PC-9 (cell line): Measurements from ENCODE around the gene GPR68. TPM values are rescaled to one million over a fixed set of nuclear protein-coding genes. Genes with fewer than 3 reads are reported as not detected.

Experiments used
- BruUV-seq: library from RNA; stranded (reverse); fragments of 400-500 nt; replicated peaks from 2 replicates; lab custom pipeline; 2021; lab: Mats Ljungman, UMichigan
- CTCF ChIA-PET: fragments of 300-600 bp; sonication (Branson Sonifier 250); formaldehyde crosslinking; loops from one replicate; lab custom pipeline; 2022; ENCODE audit warnings: antibody characterized with exemption; lab: Charles Lee
- POLR2A ChIA-PET: fragments of 300-600 bp; sonication (Branson Sonifier 250); formaldehyde crosslinking; loops from one replicate; lab custom pipeline; 2022; ENCODE audit warnings: antibody characterized with exemption; ENCODE audit not compliant: unreplicated experiment; lab: Charles Lee
- DNase-seq, 2 experiments: peaks; one replicate each; pipeline versions ENCODE4 v3.0.0 to v3.0.0-alpha.2; 2015 to 2022; ENCODE audit warnings: mixed read lengths in 1 of 2
- H2AFZ ChIP-seq: fragments of 200-600 bp; sonication (generic); 2 replicates; pipeline ENCODE4 v1.8.1; 2017; ENCODE audit warnings: antibody characterized with exemption
- H3F3A ChIP-seq: fragments of 200-600 bp; sonication (generic); 2 replicates; pipeline ENCODE4 v1.8.1; 2017; ENCODE audit warnings: antibody characterized with exemption, mild to moderate bottlenecking, low read depth; ENCODE audit not compliant: insufficient read depth
- H3K27ac ChIP-seq: fragments of 200-600 bp; sonication (generic); 2 replicates; pipeline ENCODE4 v1.6.1; 2016; ENCODE audit warnings: mixed run types
- H3K27me3 ChIP-seq: fragments of 200-600 bp; sonication (generic); 2 replicates; pipeline ENCODE4 v1.6.1; 2016; ENCODE audit warnings: low read depth, mixed run types; ENCODE audit not compliant: insufficient read depth
- H3K36me3 ChIP-seq: fragments of 200-600 bp; sonication (generic); 2 replicates; pipeline ENCODE4 v1.6.1; 2016; ENCODE audit warnings: low read depth, mixed run types
- H3K4me1 ChIP-seq: fragments of 200-600 bp; sonication (generic); replicated peaks from 2 replicates; pipeline ENCODE4 v1.6.1; 2016; ENCODE audit warnings: mixed run types; ENCODE audit not compliant: insufficient read depth
- H3K4me2 ChIP-seq: fragments of 200-600 bp; sonication (generic); 2 replicates; pipeline ENCODE4 v1.6.1; 2017; ENCODE audit warnings: mixed run types
- H3K4me3 ChIP-seq: fragments of 200-600 bp; sonication (generic); 2 replicates; pipeline ENCODE4 v1.6.1; 2016; ENCODE audit warnings: mixed run types
- H3K79me2 ChIP-seq: fragments of 200-600 bp; sonication (generic); 2 replicates; pipeline ENCODE4 v1.6.1; 2017; ENCODE audit warnings: low read depth, mixed run types
- H3K9me2 ChIP-seq: fragments of 200-600 bp; sonication (generic); 2 replicates; pipeline ENCODE4 v1.8.1; 2017; ENCODE audit warnings: mild to moderate bottlenecking; ENCODE audit not compliant: insufficient read depth
- H3K9me3 ChIP-seq: fragments of 200-600 bp; sonication (generic); 2 replicates; pipeline ENCODE4 v1.8.1; 2016; ENCODE audit warnings: low read depth; ENCODE audit not compliant: insufficient read depth
- H4K20me1 ChIP-seq: fragments of 200-600 bp; sonication (generic); 2 replicates; pipeline ENCODE4 v1.8.1; 2017; ENCODE audit not compliant: insufficient read depth
- EZH2 ChIP-seq: fragments of 200-600 bp; sonication (generic); IDR thresholded peaks from 2 replicates; pipeline ENCODE4 v1.8.0; 2017; ENCODE audit warnings: antibody characterized with exemption, low read depth
- intact Hi-C: fragments of 100-400 bp; cut with micrococcal nuclease; formaldehyde crosslinking; loops from one replicate; pipeline ENCODE4 v1.10.0; 2022; ENCODE audit not compliant: unreplicated experiment
- total RNA-seq: library from RNA; stranded (reverse); gene quantifications from 2 replicates; pipeline ENCODE4 v1.2.3, GENCODE V29; 2021
- TF ChIP-seq, protein P1 (sequence below): fragments of 200-600 bp; sonication (generic); conservative IDR thresholded peaks from 2 replicates; pipeline ENCODE4 v1.6.1; 2017; ENCODE audit warnings: mixed run types, antibody characterized with exemption, mild to moderate bottlenecking, moderate library complexity

Gene GPR68
- total RNA-seq, 1 experiment from 2014 or later = not detected

DNA sequence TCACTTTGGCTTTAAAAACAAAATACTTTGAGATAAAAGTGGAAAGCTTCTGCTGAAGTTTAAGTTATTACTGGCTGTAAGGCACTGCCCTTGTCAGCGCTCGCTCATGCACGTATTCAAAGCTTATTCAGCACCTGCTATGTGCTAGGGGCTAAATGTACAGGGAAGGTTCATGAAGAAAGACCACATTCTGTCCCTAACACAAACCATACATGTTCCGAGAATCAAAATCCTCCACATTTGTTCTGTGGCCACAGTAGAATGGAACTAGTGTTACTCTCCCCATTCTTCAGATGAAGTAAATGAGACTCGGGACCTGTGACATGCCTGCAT lies 33.8 kb upstream of the GPR68 start:
- no TSS peak for BruUV-seq
- H2AFZ ChIP-seq = no peak overlapping the region
- no peaks in the 10 kb centered on the region for H3K4me1 ChIP-seq
- CTCF ChIA-PET = no interaction called here
- no peaks in the 10 kb centered on the region for H4K20me1 ChIP-seq
- no peak overlapping the region for H3K4me2 ChIP-seq
- no peaks in the 10 kb centered on the region for H3K79me2 ChIP-seq
- no peak overlapping the region for H3K27ac ChIP-seq
- no peaks in the 10 kb centered on the region for H3K9me3 ChIP-seq
- no peaks in the 10 kb centered on the region for H3K9me2 ChIP-seq
- POLR2A ChIA-PET = no interaction called here
- no peak overlapping the region for H3K4me3 ChIP-seq
- no peaks in the 10 kb centered on the region for H3K27me3 ChIP-seq
- no peak for DNase-seq
- TF ChIP-seq, protein P1, sequence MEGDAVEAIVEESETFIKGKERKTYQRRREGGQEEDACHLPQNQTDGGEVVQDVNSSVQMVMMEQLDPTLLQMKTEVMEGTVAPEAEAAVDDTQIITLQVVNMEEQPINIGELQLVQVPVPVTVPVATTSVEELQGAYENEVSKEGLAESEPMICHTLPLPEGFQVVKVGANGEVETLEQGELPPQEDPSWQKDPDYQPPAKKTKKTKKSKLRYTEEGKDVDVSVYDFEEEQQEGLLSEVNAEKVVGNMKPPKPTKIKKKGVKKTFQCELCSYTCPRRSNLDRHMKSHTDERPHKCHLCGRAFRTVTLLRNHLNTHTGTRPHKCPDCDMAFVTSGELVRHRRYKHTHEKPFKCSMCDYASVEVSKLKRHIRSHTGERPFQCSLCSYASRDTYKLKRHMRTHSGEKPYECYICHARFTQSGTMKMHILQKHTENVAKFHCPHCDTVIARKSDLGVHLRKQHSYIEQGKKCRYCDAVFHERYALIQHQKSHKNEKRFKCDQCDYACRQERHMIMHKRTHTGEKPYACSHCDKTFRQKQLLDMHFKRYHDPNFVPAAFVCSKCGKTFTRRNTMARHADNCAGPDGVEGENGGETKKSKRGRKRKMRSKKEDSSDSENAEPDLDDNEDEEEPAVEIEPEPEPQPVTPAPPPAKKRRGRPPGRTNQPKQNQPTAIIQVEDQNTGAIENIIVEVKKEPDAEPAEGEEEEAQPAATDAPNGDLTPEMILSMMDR = no peak
- TF ChIP-seq EZH2 = no peak
- H3F3A ChIP-seq = no peaks in the 10 kb centered on the region
- no peaks in the 10 kb centered on the region for H3K36me3 ChIP-seq
- intact Hi-C loops = no loop called here

DNA sequence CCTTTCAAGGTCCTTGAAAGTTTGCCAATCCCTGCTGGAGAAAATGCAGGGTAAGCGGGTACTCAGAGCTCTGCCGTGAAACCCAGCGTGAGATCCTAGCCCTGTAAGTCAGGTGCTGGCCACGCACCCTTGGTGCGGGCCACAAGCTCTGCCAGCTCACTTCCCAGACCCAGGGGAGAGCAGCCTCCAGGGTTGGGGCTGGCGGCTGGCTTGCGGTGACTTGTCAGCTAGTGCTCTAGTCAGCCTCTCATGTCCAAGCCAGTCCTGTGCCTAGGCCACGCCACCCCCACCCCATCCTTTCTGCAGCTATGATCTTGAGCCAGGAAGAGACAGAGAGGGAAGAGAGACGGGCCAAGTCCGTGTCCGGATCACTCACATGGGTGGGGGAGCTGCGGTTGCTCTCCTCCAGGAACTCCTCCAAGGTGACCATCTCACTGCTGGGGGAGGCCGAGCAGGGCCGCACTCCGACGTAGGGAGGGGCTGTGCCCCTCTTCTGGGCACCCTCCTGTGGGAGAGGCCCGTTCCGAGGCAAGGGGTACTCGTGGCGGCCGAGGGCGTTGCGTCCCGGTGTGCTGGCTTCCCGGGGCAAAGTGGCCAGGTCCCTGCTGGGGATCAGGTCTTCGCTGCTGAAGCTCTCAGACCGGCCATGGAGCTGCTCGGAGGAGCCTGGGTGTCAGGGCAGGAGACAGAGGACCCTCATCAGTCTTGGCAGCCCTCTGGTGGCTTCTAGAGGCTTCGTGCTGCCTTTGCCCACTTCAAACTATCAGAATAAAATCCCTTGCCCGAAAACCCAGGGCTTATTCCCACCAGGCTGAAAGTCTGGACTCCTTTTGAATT lies 33.3 kb upstream of the GPR68 start:
- Histone ChIP-seq H3F3A (no peaks in the 10 kb centered on the region), H3K9me3 (no peaks in the 10 kb centered on the region), H3K27ac (no peak overlapping the region), H3K27me3 (no peaks in the 10 kb centered on the region), H3K4me1 (no peaks in the 10 kb centered on the region), H3K36me3 (no peaks in the 10 kb centered on the region), H3K4me3 (no peak overlapping the region), H3K9me2 (no peaks in the 10 kb centered on the region), H3K4me2 (no peak overlapping the region), H4K20me1 (no peaks in the 10 kb centered on the region), H3K79me2 (no peaks in the 10 kb centered on the region), H2AFZ (no peak overlapping the region)
- ChIA-PET CTCF (no interaction called here), POLR2A (no interaction called here)
- intact Hi-C loops = no loop called here
- BruUV-seq = no TSS peak
- TF ChIP-seq EZH2 = no peak
- TF ChIP-seq, protein P1 = no peak
- DNase-seq = no peak

DNA sequence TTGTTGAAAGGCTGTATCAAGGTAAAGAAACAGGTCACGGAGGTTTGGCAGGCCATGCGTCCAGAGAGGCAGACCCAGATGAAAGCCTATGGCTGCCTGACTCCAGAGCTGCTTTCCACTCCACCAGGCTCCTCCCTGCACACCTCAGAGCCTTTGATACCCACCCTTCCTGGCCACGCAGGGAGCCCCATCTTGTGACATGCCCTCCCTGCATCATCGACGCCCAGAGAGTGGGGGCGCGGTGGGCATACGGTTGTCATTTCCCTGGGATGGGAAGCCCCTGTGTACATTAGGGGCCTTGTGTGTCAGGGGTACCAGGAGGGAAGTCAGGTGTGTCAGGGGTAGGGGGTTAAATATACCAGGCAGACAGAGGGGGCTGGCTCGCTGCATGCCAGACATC lies 30.3 kb upstream of the GPR68 start:
- Histone ChIP-seq H3K79me2 (no peaks in the 10 kb centered on the region), H3K27ac (no peak overlapping the region), H3K27me3 (no peaks in the 10 kb centered on the region), H3K9me2 (no peaks in the 10 kb centered on the region), H4K20me1 (no peaks in the 10 kb centered on the region), H3K36me3 (no peaks in the 10 kb centered on the region), H2AFZ (no peak overlapping the region), H3K4me3 (no peak overlapping the region), H3K4me1 (no peaks in the 10 kb centered on the region), H3F3A (no peaks in the 10 kb centered on the region), H3K9me3 (no peaks in the 10 kb centered on the region), H3K4me2 (no peak overlapping the region)
- ChIA-PET CTCF (no interaction called here), POLR2A (no interaction called here)
- TF ChIP-seq, protein P1 = no peak
- no peak for TF ChIP-seq EZH2
- DNase-seq = no peak
- intact Hi-C loops = no loop called here
- BruUV-seq = no TSS peak
